Limb (tissue), 2 donors: ENCODE results near the gene PANK4.
"Not testable (repeated sequence)": the region's sequence is repeated elsewhere in the genome, so short reads cannot be mapped to it uniquely, and the experiment has no call there.

Source experiments
- DNase-seq, 2 donors: peaks; one replicate each; pipeline ENCODE4 v3.0.0-alpha.2; 2016; ENCODE audit errors: extremely low spot score in 2 of 2

PANK4 gene

GRCh38 chr1:2525920-2526823 lies at the start of gene PANK4:
Gene PANK4 (minus strand): TSS chr1:2526596. CDS start chr1:2526587, 9 bp downstream.
- peak; percentile 94 to 96 for DNase-seq

- no peak for DNase-seq
Observed at GRCh38 chr1:2574350-2574749, 48.0 kb upstream of the PANK4 start.

- DNase-seq = no peak
Observed at GRCh38 chr1:2573250-2573920, 47.0 kb upstream of the PANK4 start.

GRCh38 chr1:2571348-2571747 lies 45.0 kb upstream of the PANK4 start:
- DNase-seq = no peak

- DNase-seq = no peak
Observed at GRCh38 chr1:2570332-2570731, 43.9 kb upstream of the PANK4 start.

GRCh38 chr1:2569703-2570102 lies 43.3 kb upstream of the PANK4 start:
- not testable (repeated sequence) for DNase-seq

GRCh38 chr1:2569060-2569459 lies 42.7 kb upstream of the PANK4 start:
- DNase-seq = no peak

GRCh38 chr1:2568187-2568816 lies 41.9 kb upstream of the PANK4 start:
- not testable (repeated sequence) for DNase-seq

GRCh38 chr1:2567083-2567679 lies 40.8 kb upstream of the PANK4 start:
- no peak for DNase-seq

GRCh38 chr1:2566101-2567045 lies 40.0 kb upstream of the PANK4 start:
- no peak for DNase-seq

GRCh38 chr1:2564815-2565374 lies 38.5 kb upstream of the PANK4 start:
- DNase-seq = no peak

- no peak for DNase-seq
Observed at GRCh38 chr1:2564006-2564814, 37.8 kb upstream of the PANK4 start.

GRCh38 chr1:2563205-2563604 lies 36.8 kb upstream of the PANK4 start:
- no peak for DNase-seq

- DNase-seq = no peak
Observed at GRCh38 chr1:2561898-2562895, 35.8 kb upstream of the PANK4 start.

- no peak for DNase-seq
Observed at GRCh38 chr1:2561446-2561845, 35.0 kb upstream of the PANK4 start.

GRCh38 chr1:2560299-2561073 lies 34.1 kb upstream of the PANK4 start:
- DNase-seq = no peak

GRCh38 chr1:2559509-2560298 lies 33.3 kb upstream of the PANK4 start:
- DNase-seq = no peak
